ENCODE measurements around the gene ARMC10.
A peak's percentile ranks its signal among the peaks of the same experiment; 100 is the strongest.
"Not testable (repeated sequence)": the region's sequence is repeated elsewhere in the genome, so short reads cannot be mapped to it uniquely, and the experiment has no call there.

ARMC10 gene

DNA sequence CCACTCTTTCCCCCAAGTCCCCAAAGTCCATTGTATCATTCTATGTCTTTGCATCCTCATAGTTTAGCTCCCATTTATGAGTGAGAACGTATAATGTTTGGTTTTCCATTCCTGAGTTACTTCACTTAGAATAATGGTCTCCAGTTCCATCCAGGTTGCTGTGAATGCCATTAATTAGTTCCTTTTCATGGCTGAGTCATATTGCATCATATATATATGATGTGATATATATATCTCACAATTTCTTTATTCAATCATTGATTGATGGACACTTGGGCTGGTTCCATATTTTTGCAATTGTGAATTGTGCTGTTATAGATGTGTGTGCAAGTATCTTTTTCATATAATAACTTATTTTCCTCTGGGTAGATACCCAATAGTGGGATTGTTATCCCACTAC is 18.9 kb upstream of the ARMC10 start:
- H3K36me3 ChIP-seq (ENCODE audit: control insufficient read depth in 1 of 2, insufficient read depth in 2 of 2, low read length in 2 of 2); H3K4me1 ChIP-seq (ENCODE audit: control insufficient read depth in 1 of 2, insufficient read depth in 2 of 2, low read length in 2 of 2); H3K9ac ChIP-seq (ENCODE audit: low read depth in 1 of 2, low read length in 2 of 2); H3K9me3 ChIP-seq (ENCODE audit: control insufficient read depth in 1 of 2, low read length in 2 of 2); H3K4me3 ChIP-seq (ENCODE audit: low read depth in 1 of 2, low read length in 2 of 2); H3K27me3 ChIP-seq (ENCODE audit: control insufficient read depth in 1 of 2, insufficient read depth in 2 of 2, low read length in 2 of 2); H3K27ac ChIP-seq (ENCODE audit: low read depth, low read length): not testable (repeated sequence)

DNA sequence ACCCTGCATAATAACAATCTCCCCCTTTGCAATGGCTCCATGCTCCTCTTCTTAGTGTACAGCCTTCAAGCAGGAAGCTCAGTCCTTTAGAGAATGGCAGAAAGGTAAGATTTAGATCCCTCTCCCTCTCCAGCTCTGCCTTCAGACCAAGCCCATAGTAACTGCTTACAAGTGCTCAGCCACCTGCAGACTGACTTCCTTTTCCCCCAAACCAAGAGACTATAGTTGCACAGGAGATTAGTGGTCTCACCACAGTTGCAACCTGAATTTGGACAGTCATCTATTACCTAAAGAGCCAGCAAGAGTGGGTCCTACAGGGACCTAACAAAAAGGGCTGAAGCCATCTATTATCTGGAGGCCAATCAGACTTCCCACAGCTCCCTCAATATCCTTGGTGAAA is 16.8 kb upstream of the ARMC10 start:
- H3K9me3 ChIP-seq (ENCODE audit: control insufficient read depth in 1 of 2, low read length in 2 of 2), result no peaks in the 10 kb centered on the region
- H3K36me3 ChIP-seq (ENCODE audit: control insufficient read depth in 1 of 2, insufficient read depth in 2 of 2, low read length in 2 of 2), result no peaks in the 10 kb centered on the region
- H3K4me3 ChIP-seq (ENCODE audit: low read depth in 1 of 2, low read length in 2 of 2), result no peak overlapping the region
- no peaks in the 10 kb centered on the region for H3K4me1 ChIP-seq (ENCODE audit: control insufficient read depth in 1 of 2, insufficient read depth in 2 of 2, low read length in 2 of 2)
- no peak overlapping the region for H3K9ac ChIP-seq (ENCODE audit: low read depth in 1 of 2, low read length in 2 of 2)
- H3K27ac ChIP-seq (ENCODE audit: low read depth, low read length), result no peak overlapping the region
- H3K27me3 ChIP-seq (ENCODE audit: control insufficient read depth in 1 of 2, insufficient read depth in 2 of 2, low read length in 2 of 2), result no peaks in the 10 kb centered on the region

DNA sequence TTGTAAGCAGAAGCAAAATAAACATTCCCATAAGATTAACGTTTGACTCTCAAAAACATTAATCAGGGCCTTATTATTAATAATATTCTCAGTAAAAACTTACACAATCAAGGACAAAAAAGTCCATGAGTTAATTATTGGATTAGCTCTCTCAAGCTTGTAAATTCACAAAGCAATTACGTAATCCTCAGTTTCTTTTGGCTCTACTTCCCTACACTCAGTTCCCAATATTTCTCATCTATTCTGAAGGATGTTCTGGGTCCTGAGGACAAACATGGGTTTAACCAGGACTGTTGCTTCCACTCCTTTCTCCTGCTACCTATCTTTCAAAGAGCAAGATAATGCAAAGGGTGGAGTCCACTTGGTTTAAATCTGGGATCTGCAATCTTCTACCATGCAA is 15.5 kb upstream of the ARMC10 start:
- no peak overlapping the region for H3K27ac ChIP-seq (ENCODE audit: low read depth, low read length)
- H3K9ac ChIP-seq (ENCODE audit: low read depth in 1 of 2, low read length in 2 of 2), result no peak overlapping the region

DNA sequence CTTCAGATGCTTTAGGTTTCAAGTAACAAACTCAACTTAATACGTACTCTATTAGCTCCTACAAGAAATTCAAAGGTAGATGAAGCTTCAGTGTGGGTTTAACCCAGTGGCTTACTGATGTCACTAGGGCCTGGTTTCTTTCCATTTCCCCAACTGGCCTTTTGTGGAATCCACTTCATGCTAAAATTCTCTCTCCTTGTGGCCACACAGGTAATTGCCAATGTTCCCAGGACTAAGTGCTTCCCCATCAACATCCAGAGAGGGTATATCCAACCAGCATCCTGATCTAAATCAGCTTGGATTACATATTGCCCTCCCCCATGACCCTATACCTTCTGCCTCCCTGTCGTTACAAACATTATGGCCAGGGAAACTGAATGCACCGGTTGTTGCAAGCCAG is 11.0 kb upstream of the ARMC10 start:
- Histone ChIP-seq H3K27ac (ENCODE audit: low read depth, low read length) (no peak overlapping the region), H3K9me3 (ENCODE audit: control insufficient read depth in 1 of 2, low read length in 2 of 2) (no peaks in the 10 kb centered on the region), H3K4me1 (ENCODE audit: control insufficient read depth in 1 of 2, insufficient read depth in 2 of 2, low read length in 2 of 2) (no peaks in the 10 kb centered on the region), H3K36me3 (ENCODE audit: control insufficient read depth in 1 of 2, insufficient read depth in 2 of 2, low read length in 2 of 2) (no peaks in the 10 kb centered on the region), H3K27me3 (ENCODE audit: control insufficient read depth in 1 of 2, insufficient read depth in 2 of 2, low read length in 2 of 2) (no peaks in the 10 kb centered on the region), H3K4me3 (ENCODE audit: low read depth in 1 of 2, low read length in 2 of 2) (no peak overlapping the region), H3K9ac (ENCODE audit: low read depth in 1 of 2, low read length in 2 of 2) (no peak overlapping the region)

More for the DNA sequence above, 15.5 kb upstream of the ARMC10 start:
- H3K27me3 ChIP-seq (ENCODE audit: control insufficient read depth in 1 of 2, insufficient read depth in 2 of 2, low read length in 2 of 2), result no peaks in the 10 kb centered on the region
- no peak overlapping the region for H3K4me3 ChIP-seq (ENCODE audit: low read depth in 1 of 2, low read length in 2 of 2)
- no peaks in the 10 kb centered on the region for H3K4me1 ChIP-seq (ENCODE audit: control insufficient read depth in 1 of 2, insufficient read depth in 2 of 2, low read length in 2 of 2)
- no peaks in the 10 kb centered on the region for H3K9me3 ChIP-seq (ENCODE audit: control insufficient read depth in 1 of 2, low read length in 2 of 2)
- no peaks in the 10 kb centered on the region for H3K36me3 ChIP-seq (ENCODE audit: control insufficient read depth in 1 of 2, insufficient read depth in 2 of 2, low read length in 2 of 2)

DNA sequence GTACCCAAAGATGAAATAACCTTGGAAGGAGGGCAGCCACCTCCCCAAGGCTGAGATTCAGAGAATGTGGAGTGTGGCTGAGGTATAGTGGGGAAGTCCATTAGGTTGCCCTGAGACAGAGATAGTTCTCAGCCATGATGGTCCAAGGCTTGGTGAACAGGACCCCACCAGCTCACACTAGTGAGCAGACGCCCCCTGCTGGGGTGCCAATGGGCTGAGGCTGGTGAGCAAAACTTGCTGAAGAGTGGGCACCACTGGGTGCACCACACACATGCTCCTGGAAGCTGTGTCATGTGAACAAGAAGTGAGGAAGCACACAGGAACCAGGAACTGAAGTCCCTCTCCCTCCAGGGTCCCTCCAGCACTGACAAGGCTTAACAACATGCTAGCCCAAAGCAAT is 9.3 kb upstream of the ARMC10 start:
- H3K36me3 ChIP-seq (ENCODE audit: control insufficient read depth in 1 of 2, insufficient read depth in 2 of 2, low read length in 2 of 2), result no peaks in the 10 kb centered on the region
- H3K4me1 ChIP-seq (ENCODE audit: control insufficient read depth in 1 of 2, insufficient read depth in 2 of 2, low read length in 2 of 2), result no peaks in the 10 kb centered on the region
- H3K27me3 ChIP-seq (ENCODE audit: control insufficient read depth in 1 of 2, insufficient read depth in 2 of 2, low read length in 2 of 2), result no peaks in the 10 kb centered on the region
- H3K9ac ChIP-seq (ENCODE audit: low read depth in 1 of 2, low read length in 2 of 2), result no peak overlapping the region
- no peak overlapping the region for H3K4me3 ChIP-seq (ENCODE audit: low read depth in 1 of 2, low read length in 2 of 2)
- no peak overlapping the region for H3K27ac ChIP-seq (ENCODE audit: low read depth, low read length)
- no peaks in the 10 kb centered on the region for H3K9me3 ChIP-seq (ENCODE audit: control insufficient read depth in 1 of 2, low read length in 2 of 2)

DNA sequence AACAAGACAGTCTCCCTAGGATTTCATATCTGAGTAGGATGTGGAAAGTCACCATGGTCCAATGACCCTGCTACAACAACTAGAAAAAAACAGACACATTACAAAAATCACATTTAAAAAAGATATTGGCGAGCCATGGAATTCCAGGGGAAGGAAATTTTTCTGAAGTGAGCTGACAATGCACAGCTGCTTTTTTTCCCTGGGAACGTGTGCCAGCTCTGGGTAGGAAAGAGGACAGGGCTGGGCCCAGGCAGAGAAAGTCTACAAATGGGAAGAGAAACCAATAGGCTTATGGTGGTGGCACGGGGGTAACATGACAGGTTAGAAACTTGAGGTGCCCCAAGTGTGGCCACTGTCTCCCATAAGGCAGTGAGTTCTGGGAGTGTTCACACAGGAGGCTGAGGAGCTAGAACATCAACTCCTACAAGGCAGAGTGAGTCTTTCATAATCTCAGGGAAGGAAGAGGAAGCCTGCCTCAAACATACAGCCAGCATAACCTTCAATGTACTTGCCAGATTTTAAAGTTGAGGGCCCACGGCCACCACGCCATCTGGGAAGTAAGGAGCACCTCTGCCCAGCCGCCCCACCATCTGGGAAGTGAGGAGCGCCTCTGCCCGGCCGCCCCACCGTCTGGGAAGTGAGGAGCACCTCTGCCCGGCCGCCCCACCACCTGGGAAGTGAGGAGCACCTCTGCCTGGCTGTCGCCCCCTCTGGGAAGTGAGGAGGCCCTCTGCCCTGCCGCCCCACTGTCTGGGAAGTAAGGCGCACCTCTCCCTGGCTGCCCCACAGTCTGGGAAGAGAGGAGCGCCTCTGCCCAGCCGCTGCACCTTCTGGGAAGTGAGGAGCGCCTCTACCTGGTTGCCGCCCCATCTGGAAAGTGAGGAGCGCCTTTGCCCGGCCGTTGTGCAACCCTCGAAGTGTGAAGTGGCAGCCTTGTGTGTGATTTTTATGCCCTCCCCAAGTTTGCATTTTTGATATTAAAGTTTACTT is 6.2 kb upstream of the ARMC10 start:
- Histone ChIP-seq H3K27ac (ENCODE audit: low read depth, low read length) (no peak overlapping the region), H3K4me3 (ENCODE audit: low read depth in 1 of 2, low read length in 2 of 2) (no peak overlapping the region), H3K27me3 (ENCODE audit: control insufficient read depth in 1 of 2, insufficient read depth in 2 of 2, low read length in 2 of 2) (no peaks in the 10 kb centered on the region), H3K36me3 (ENCODE audit: control insufficient read depth in 1 of 2, insufficient read depth in 2 of 2, low read length in 2 of 2) (no peaks in the 10 kb centered on the region), H3K4me1 (ENCODE audit: control insufficient read depth in 1 of 2, insufficient read depth in 2 of 2, low read length in 2 of 2) (peaks cover 2% of the 10 kb centered on the region in 2 donors), H3K9me3 (ENCODE audit: control insufficient read depth in 1 of 2, low read length in 2 of 2) (no peaks in the 10 kb centered on the region), H3K9ac (ENCODE audit: low read depth in 1 of 2, low read length in 2 of 2) (no peak overlapping the region)

DNA sequence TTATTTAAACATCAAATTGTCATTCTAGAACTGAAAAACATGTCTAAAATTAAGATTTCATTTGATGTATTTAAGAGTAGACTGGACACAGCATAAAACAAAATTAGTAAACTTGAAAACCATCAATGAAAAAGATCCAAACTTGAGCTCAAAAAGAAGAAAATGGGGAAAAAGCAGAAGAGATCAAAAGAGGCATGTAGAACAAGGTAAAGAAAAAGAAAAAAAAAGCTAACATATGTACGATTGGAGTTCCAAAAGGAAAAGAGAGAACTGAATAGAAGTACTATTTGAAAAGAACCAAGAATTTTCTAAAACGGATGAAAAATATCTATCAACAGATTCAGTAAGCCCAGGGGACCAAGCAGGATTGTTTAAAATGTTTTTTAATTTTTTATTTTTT is 3.9 kb upstream of the ARMC10 start:
- Histone ChIP-seq H3K4me3 (ENCODE audit: low read depth in 1 of 2, low read length in 2 of 2) (no peak overlapping the region), H3K9me3 (ENCODE audit: control insufficient read depth in 1 of 2, low read length in 2 of 2) (no peaks in the 10 kb centered on the region), H3K27ac (ENCODE audit: low read depth, low read length) (no peak overlapping the region), H3K36me3 (ENCODE audit: control insufficient read depth in 1 of 2, insufficient read depth in 2 of 2, low read length in 2 of 2) (no peaks in the 10 kb centered on the region), H3K27me3 (ENCODE audit: control insufficient read depth in 1 of 2, insufficient read depth in 2 of 2, low read length in 2 of 2) (no peaks in the 10 kb centered on the region), H3K9ac (ENCODE audit: low read depth in 1 of 2, low read length in 2 of 2) (no peak overlapping the region), H3K4me1 (ENCODE audit: control insufficient read depth in 1 of 2, insufficient read depth in 2 of 2, low read length in 2 of 2) (peaks cover 9 to 14% of the 10 kb centered on the region in 2 donors)

DNA sequence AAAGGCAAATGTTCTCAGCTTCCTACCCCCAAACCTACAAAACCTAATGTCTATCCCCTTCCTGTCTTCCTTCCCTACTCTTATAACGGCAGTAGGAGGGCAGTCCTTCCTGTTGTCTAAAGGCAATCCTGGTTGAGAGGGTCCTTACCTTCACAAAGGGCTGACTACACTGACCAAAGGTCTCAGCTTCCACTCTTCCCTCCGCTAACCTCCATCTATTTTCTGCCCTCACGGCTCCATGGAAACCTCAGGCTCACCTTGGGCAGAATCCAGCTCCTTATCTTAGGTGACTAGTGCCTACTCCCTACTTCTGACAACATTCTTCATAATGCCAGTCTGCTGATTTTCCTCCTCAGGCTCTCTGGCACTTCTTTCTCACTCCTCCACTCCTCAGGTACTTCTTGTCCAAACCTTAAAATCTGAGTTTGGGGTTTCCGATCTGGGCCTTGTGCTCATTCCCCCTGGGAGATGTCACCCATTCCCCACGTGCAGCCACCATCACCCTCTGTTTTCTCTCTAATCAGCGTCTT is 886 bp upstream of the ARMC10 start:
- Histone ChIP-seq H3K4me1 (ENCODE audit: control insufficient read depth in 1 of 2, insufficient read depth in 2 of 2, low read length in 2 of 2) (peaks cover 16% of the 10 kb centered on the region in 2 donors), H3K9me3 (ENCODE audit: control insufficient read depth in 1 of 2, low read length in 2 of 2) (no peaks in the 10 kb centered on the region), H3K4me3 (ENCODE audit: low read depth in 1 of 2, low read length in 2 of 2) (peak overlapping the region; percentile 97 to 99)

DNA sequence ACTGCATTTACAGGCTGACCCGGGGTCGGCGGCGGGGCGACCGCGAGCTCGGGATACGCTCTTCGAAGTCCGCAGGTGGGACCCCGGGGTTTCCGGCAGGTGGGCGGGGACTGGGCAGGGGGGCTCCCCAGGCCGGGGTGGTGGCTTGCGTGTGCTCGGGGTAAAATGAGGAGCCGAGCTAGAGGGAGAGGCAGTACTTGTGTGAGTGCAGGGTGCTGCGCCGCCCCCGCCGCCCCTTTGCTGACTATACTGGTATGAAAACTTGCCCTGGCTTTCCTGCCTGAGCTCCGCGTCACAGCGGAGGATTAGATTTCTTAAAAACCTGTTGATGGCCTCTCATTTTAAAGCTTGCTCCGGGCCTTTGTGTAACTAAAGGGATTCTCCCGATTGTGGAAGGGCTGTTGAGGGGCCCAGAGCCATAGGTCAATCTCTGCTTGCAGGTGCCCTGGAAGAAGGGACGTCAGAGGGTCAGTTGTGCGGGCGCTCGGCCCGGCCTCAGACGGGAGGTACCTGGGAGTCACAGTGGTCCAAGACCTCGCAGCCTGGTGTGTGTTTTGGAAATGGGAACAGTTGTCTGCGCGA is 488 bp downstream of the ARMC10 start:
- H3K27me3 ChIP-seq (ENCODE audit: control insufficient read depth in 1 of 2, insufficient read depth in 2 of 2, low read length in 2 of 2), result no peaks in the 10 kb centered on the region
- H3K36me3 ChIP-seq (ENCODE audit: control insufficient read depth in 1 of 2, insufficient read depth in 2 of 2, low read length in 2 of 2), result no peaks in the 10 kb centered on the region
- H3K9ac ChIP-seq (ENCODE audit: low read depth in 1 of 2, low read length in 2 of 2), result peak overlapping the region; percentile 63 to 92
- peaks cover 16% of the 10 kb centered on the region in 2 donors for H3K4me1 ChIP-seq (ENCODE audit: control insufficient read depth in 1 of 2, insufficient read depth in 2 of 2, low read length in 2 of 2)
- peak overlapping the region; percentile 90 for H3K27ac ChIP-seq (ENCODE audit: low read depth, low read length)
- peak overlapping the region; percentile 97 to 99 for H3K4me3 ChIP-seq (ENCODE audit: low read depth in 1 of 2, low read length in 2 of 2)
- H3K9me3 ChIP-seq (ENCODE audit: control insufficient read depth in 1 of 2, low read length in 2 of 2), result no peaks in the 10 kb centered on the region

More for the DNA sequence above, 886 bp upstream of the ARMC10 start:
- no peaks in the 10 kb centered on the region for H3K36me3 ChIP-seq (ENCODE audit: control insufficient read depth in 1 of 2, insufficient read depth in 2 of 2, low read length in 2 of 2)
- H3K9ac ChIP-seq (ENCODE audit: low read depth in 1 of 2, low read length in 2 of 2), result peak overlapping the region; percentile 41 to 81
- no peaks in the 10 kb centered on the region for H3K27me3 ChIP-seq (ENCODE audit: control insufficient read depth in 1 of 2, insufficient read depth in 2 of 2, low read length in 2 of 2)
- H3K27ac ChIP-seq (ENCODE audit: low read depth, low read length), result peak overlapping the region; percentile 90

DNA sequence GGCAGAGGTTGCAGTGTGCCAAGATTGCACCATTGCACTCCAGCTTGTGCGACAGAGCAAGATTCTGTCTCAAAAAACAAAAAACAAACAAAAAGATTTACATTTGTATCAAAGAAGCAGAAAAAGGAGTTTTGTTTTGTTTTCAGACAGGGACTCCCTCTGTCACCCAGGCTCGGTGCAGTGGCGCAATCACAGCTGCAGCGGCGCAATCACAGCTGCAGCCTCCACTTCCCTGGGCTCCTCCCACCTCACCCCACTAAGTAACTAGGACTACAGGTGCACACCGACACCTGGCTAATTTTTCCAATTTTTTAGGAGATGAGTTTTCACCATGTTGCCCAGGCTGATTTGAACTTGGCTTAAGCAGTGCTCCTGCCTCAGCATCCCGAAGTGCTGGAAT is 1.8 kb downstream of the ARMC10 start:
- Histone ChIP-seq H3K9ac (ENCODE audit: low read depth in 1 of 2, low read length in 2 of 2) (no peak overlapping the region), H3K36me3 (ENCODE audit: control insufficient read depth in 1 of 2, insufficient read depth in 2 of 2, low read length in 2 of 2) (no peaks in the 10 kb centered on the region), H3K4me3 (ENCODE audit: low read depth in 1 of 2, low read length in 2 of 2) (no peak overlapping the region), H3K9me3 (ENCODE audit: control insufficient read depth in 1 of 2, low read length in 2 of 2) (no peaks in the 10 kb centered on the region), H3K27ac (ENCODE audit: low read depth, low read length) (no peak overlapping the region), H3K27me3 (ENCODE audit: control insufficient read depth in 1 of 2, insufficient read depth in 2 of 2, low read length in 2 of 2) (no peaks in the 10 kb centered on the region), H3K4me1 (ENCODE audit: control insufficient read depth in 1 of 2, insufficient read depth in 2 of 2, low read length in 2 of 2) (peaks cover 16% of the 10 kb centered on the region in 2 donors)

Data from duodenal mucosa (tissue), 2 donors.